Mucosa of descending colon (tissue), 3 donors: ENCODE measurements around the gene OR4D1. TPM values are rescaled to one million over a fixed set of nuclear protein-coding genes. Genes with fewer than 3 reads are reported as not detected.

Source experiments
- ATAC-seq: fragments of 200-7000 bp; cut with Tn5 transposase; one replicate; pipeline ENCODE4 v1.9.1; 2020; ENCODE audit warnings: mild to moderate bottlenecking, moderate library complexity
- DNase-seq, 3 donors: peaks; one replicate each; pipeline ENCODE4 v3.0.0-alpha.2; 2020
- H3K36me3 ChIP-seq: fragments of 200-600 bp; one replicate; pipeline ENCODE4 v1.8.0; 2021; ENCODE audit warnings: low read depth, mild to moderate bottlenecking
- H3K4me1 ChIP-seq: fragments of 200-600 bp; one replicate; pipeline ENCODE4 v1.8.0; 2021; ENCODE audit warnings: low read depth, mild to moderate bottlenecking
- H3K4me3 ChIP-seq: fragments of 200-600 bp; one replicate; pipeline ENCODE4 v1.8.0; 2021; ENCODE audit warnings: mild to moderate bottlenecking
- H3K9me3 ChIP-seq: fragments of 200-600 bp; one replicate; pipeline ENCODE4 v1.8.0; 2021; ENCODE audit warnings: mild to moderate bottlenecking
- CTCF ChIP-seq: fragments of 200-600 bp; IDR thresholded peaks from one replicate; pipeline ENCODE4 v1.8.0; 2022; ENCODE audit warnings: antibody characterized with exemption, mild to moderate bottlenecking
- intact Hi-C, 2 donors: fragments of 100-400 bp; cut with DNase I in 1 of 2; cut with micrococcal nuclease in 1 of 2; formaldehyde crosslinking; loops; one replicate each; pipeline versions ENCODE4 v1.11.0 to v1.11.1; 2022; cut with DNase I, micrococcal nuclease
- total RNA-seq, 3 donors: library from RNA; stranded (reverse); fragmentation: NEBNext Ultra II Directional in 2 of 3; extraction: Animal tissue kit (Norgen Biotek cat#: 25700) in 2 of 3; gene quantifications; one replicate each; pipeline versions ENCODE4 v1.2.1 to v1.2.4, GENCODE V29; 2021 to 2023
- donor health status: DM: no; HTN: no; CAD: no; lungs with moderate emphysema.
- donor health status: DM: no; HTN: no; CAD: no.
- donor health status: DM: no; HTN: yes; CAD: no.

Gene OR4D1
- total RNA-seq, 3 donors from 2014 or later = not detected

GRCh38 chr17:58204796-58205195 is 56.6 kb downstream of the OR4D1 start:
- no peak for TF ChIP-seq CTCF
- DNase-seq (no peak), ATAC-seq (no peak)
- intact Hi-C loops = no loop called here
- no peaks in the 10 kb centered on the region for H3K9me3 ChIP-seq
- no peaks in the 10 kb centered on the region for H3K36me3 ChIP-seq
- H3K4me3 ChIP-seq = no peak overlapping the region
- H3K4me1 ChIP-seq = no peaks in the 10 kb centered on the region

- TF ChIP-seq CTCF = no peak
- DNase-seq (no peak), ATAC-seq (no peak)
- no peaks in the 10 kb centered on the region for H3K4me1 ChIP-seq
- H3K36me3 ChIP-seq = no peaks in the 10 kb centered on the region
- H3K4me3 ChIP-seq = no peak overlapping the region
- intact Hi-C loops = no loop called here
- no peaks in the 10 kb centered on the region for H3K9me3 ChIP-seq
Observed at GRCh38 chr17:58205936-58206335, 57.8 kb downstream of the OR4D1 start.

- Histone ChIP-seq H3K4me1 (no peaks in the 10 kb centered on the region), H3K4me3 (no peak overlapping the region), H3K36me3 (no peaks in the 10 kb centered on the region), H3K9me3 (no peaks in the 10 kb centered on the region)
- TF ChIP-seq CTCF = no peak
- no peak for ATAC-seq
- intact Hi-C loops = no loop called here
- no peak for DNase-seq
Observed at GRCh38 chr17:58207451-58207850, 59.3 kb downstream of the OR4D1 start.

GRCh38 chr17:58208344-58208743 is 60.2 kb downstream of the OR4D1 start:
- no peak for ATAC-seq
- Histone ChIP-seq H3K9me3 (no peaks in the 10 kb centered on the region), H3K4me3 (no peak overlapping the region), H3K4me1 (no peaks in the 10 kb centered on the region), H3K36me3 (no peaks in the 10 kb centered on the region)
- no peak for TF ChIP-seq CTCF
- DNase-seq = no peak
- intact Hi-C loops = no loop called here

Other genes starting within 250 kb of the OR4D1 start
- 10 to 100 TPM; 23.5 to 46.8 (median 23.6) TPM for gene CUEDC1, start 193.0 kb upstream of the OR4D1 start, total RNA-seq
- gene VEZF1, start 160.1 kb upstream of the OR4D1 start, total RNA-seq = 100 to 1,000 TPM in 1 of 3 donors, 10 to 100 TPM in 2; 48.1 to 107 (median 48.9) TPM
- 100 to 1,000 TPM; 150 to 188 (median 184) TPM for gene SRSF1, start 141.1 kb upstream of the OR4D1 start, total RNA-seq
- 10 to 100 TPM; 33.9 to 53.2 (median 33.9) TPM for gene DYNLL2, start 65.0 kb upstream of the OR4D1 start, total RNA-seq
- gene OR4D2, start 18.6 kb downstream of the OR4D1 start, total RNA-seq = not detected
- gene EPX, start 44.3 kb downstream of the OR4D1 start, total RNA-seq = not detected
- 10 to 100 TPM; 12.9 to 18.5 (median 14.7) TPM for gene MKS1, start 70.9 kb downstream of the OR4D1 start, total RNA-seq
- gene LPO, start 90.2 kb downstream of the OR4D1 start, total RNA-seq = not detected
- gene MPO, start 132.6 kb downstream of the OR4D1 start, total RNA-seq = under 1 TPM in 1 of 3 donors, not detected in 2; 0.19 TPM
- 10 to 100 TPM in 1 of 3 donors, 1 to 10 TPM in 2; 5.3 to 27.7 (median 8.3) TPM for gene TSPOAP1, start 180.4 kb downstream of the OR4D1 start, total RNA-seq
- gene SUPT4H1, start 203.8 kb downstream of the OR4D1 start, total RNA-seq = 10 to 100 TPM; 57.9 to 79.5 (median 68.9) TPM